ENCODE measurements around the gene PTPRM. TPM values are rescaled to one million over a fixed set of nuclear protein-coding genes. Genes with fewer than 3 reads are reported as not detected.

Gene PTPRM
- total RNA-seq, 1 donor: 84.7 TPM

GRCh38 chr18:8287196-8287885 lies 720.2 kb downstream of the PTPRM start:
- H3K79me2 ChIP-seq (ENCODE audit: insufficient read depth, low read length): no peaks in the 10 kb centered on the region
- no peak overlapping the region for H3K4me3 ChIP-seq (ENCODE audit: insufficient read depth, low read length)
- H2AFZ ChIP-seq (ENCODE audit: low read length): no peak overlapping the region
- H3K36me3 ChIP-seq (ENCODE audit: insufficient read depth, low read length): no peaks in the 10 kb centered on the region
- H3K4me1 ChIP-seq (ENCODE audit: insufficient read depth, low read length): peaks cover 5% of the 10 kb centered on the region
- no peak overlapping the region for H3K4me2 ChIP-seq (ENCODE audit: insufficient read depth, low read length)
- TF ChIP-seq CTCF (IDR thresholded peaks at IDR 0.05; ENCODE audit: extremely low read depth, low read depth, low read length): no peak
- no peaks in the 10 kb centered on the region for H3K9me3 ChIP-seq (ENCODE audit: low read depth, low read length)
- H3K27me3 ChIP-seq (ENCODE audit: insufficient read depth, low read length): no peaks in the 10 kb centered on the region
- H4K20me1 ChIP-seq (ENCODE audit: insufficient read depth, low read length): no peaks in the 10 kb centered on the region
- H3K27ac ChIP-seq (ENCODE audit: low read depth, low read length): no peak overlapping the region
- no peak for DNase-seq (ENCODE audit: insufficient read length, low spot score, missing footprints)

- Histone ChIP-seq H3K36me3 (ENCODE audit: insufficient read depth, low read length) (no peaks in the 10 kb centered on the region), H3K4me3 (ENCODE audit: insufficient read depth, low read length) (no peak overlapping the region), H4K20me1 (ENCODE audit: insufficient read depth, low read length) (no peaks in the 10 kb centered on the region), H3K4me1 (ENCODE audit: insufficient read depth, low read length) (peaks cover 5% of the 10 kb centered on the region), H3K79me2 (ENCODE audit: insufficient read depth, low read length) (no peaks in the 10 kb centered on the region), H3K9me3 (ENCODE audit: low read depth, low read length) (no peaks in the 10 kb centered on the region), H2AFZ (ENCODE audit: low read length) (no peak overlapping the region), H3K4me2 (ENCODE audit: insufficient read depth, low read length) (no peak overlapping the region), H3K27ac (ENCODE audit: low read depth, low read length) (no peak overlapping the region), H3K27me3 (ENCODE audit: insufficient read depth, low read length) (no peaks in the 10 kb centered on the region)
- TF ChIP-seq CTCF (IDR thresholded peaks at IDR 0.05; ENCODE audit: extremely low read depth, low read depth, low read length): no peak
- DNase-seq (ENCODE audit: insufficient read length, low spot score, missing footprints): no peak
Observed at GRCh38 chr18:8288472-8289195, 721.5 kb downstream of the PTPRM start.

GRCh38 chr18:8290435-8290834 lies 723.3 kb downstream of the PTPRM start:
- Histone ChIP-seq H2AFZ (ENCODE audit: low read length) (no peak overlapping the region), H3K27me3 (ENCODE audit: insufficient read depth, low read length) (no peaks in the 10 kb centered on the region), H3K27ac (ENCODE audit: low read depth, low read length) (no peak overlapping the region), H3K79me2 (ENCODE audit: insufficient read depth, low read length) (no peaks in the 10 kb centered on the region), H3K4me2 (ENCODE audit: insufficient read depth, low read length) (no peak overlapping the region), H3K4me3 (ENCODE audit: insufficient read depth, low read length) (no peak overlapping the region), H3K4me1 (ENCODE audit: insufficient read depth, low read length) (no peaks in the 10 kb centered on the region), H3K36me3 (ENCODE audit: insufficient read depth, low read length) (no peaks in the 10 kb centered on the region), H4K20me1 (ENCODE audit: insufficient read depth, low read length) (no peaks in the 10 kb centered on the region), H3K9me3 (ENCODE audit: low read depth, low read length) (no peaks in the 10 kb centered on the region)
- no peak for DNase-seq (ENCODE audit: insufficient read length, low spot score, missing footprints)
- TF ChIP-seq CTCF (IDR thresholded peaks at IDR 0.05; ENCODE audit: extremely low read depth, low read depth, low read length): no peak

GRCh38 chr18:8290913-8291312 lies 723.8 kb downstream of the PTPRM start:
- H3K9me3 ChIP-seq (ENCODE audit: low read depth, low read length): no peaks in the 10 kb centered on the region
- H3K4me3 ChIP-seq (ENCODE audit: insufficient read depth, low read length): no peak overlapping the region
- no peaks in the 10 kb centered on the region for H3K36me3 ChIP-seq (ENCODE audit: insufficient read depth, low read length)
- no peak overlapping the region for H3K4me2 ChIP-seq (ENCODE audit: insufficient read depth, low read length)
- H3K27ac ChIP-seq (ENCODE audit: low read depth, low read length): no peak overlapping the region
- TF ChIP-seq CTCF (IDR thresholded peaks at IDR 0.05; ENCODE audit: extremely low read depth, low read depth, low read length): no peak
- no peaks in the 10 kb centered on the region for H3K4me1 ChIP-seq (ENCODE audit: insufficient read depth, low read length)
- H4K20me1 ChIP-seq (ENCODE audit: insufficient read depth, low read length): no peaks in the 10 kb centered on the region
- no peak overlapping the region for H2AFZ ChIP-seq (ENCODE audit: low read length)
- no peaks in the 10 kb centered on the region for H3K27me3 ChIP-seq (ENCODE audit: insufficient read depth, low read length)
- DNase-seq (ENCODE audit: insufficient read length, low spot score, missing footprints): no peak
- H3K79me2 ChIP-seq (ENCODE audit: insufficient read depth, low read length): no peaks in the 10 kb centered on the region

Measured in osteoblast (primary cell).